T-helper 1 cell treated with Interleukin-12 subunit alpha and Interleukin-12 subunit beta and Interleukin-4 antibody, amounts not matched to agents 30 ng/mL and 1 ng/mL, for 36 hours (primary cell): Measurements from ENCODE around the gene SAE1. TPM values are rescaled to one million over a fixed set of nuclear protein-coding genes. Genes with fewer than 3 reads are reported as not detected.

Source experiments
- intact Hi-C: fragments of 100-400 bp; cut with micrococcal nuclease; formaldehyde crosslinking; loops from one replicate; pipeline ENCODE4 v1.15.1; 2024
- total RNA-seq: library from RNA; stranded (reverse); gene quantifications from 2 replicates; pipeline ENCODE4 v1.2.3, GENCODE V29; 2022

The SAE1 gene
- total RNA-seq, 1 donor from 2014 or later, result 116 TPM

- intact Hi-C loops, result loop anchor here (1.0 kb wide), 1 partner anchor 10 kb away; no protein-coding TSS in a partner anchor
Measured at GRCh38 chr19:47231215-47232054, 100.8 kb downstream of the SAE1 start.

- intact Hi-C loops, result no loop called here
Measured at GRCh38 chr19:47232422-47233211, 102.0 kb downstream of the SAE1 start.

GRCh38 chr19:47236072-47236675 lies 105.5 kb downstream of the SAE1 start:
- intact Hi-C loops, result no loop called here

- intact Hi-C loops, result no loop called here
Measured at GRCh38 chr19:47239152-47239551, 108.5 kb downstream of the SAE1 start.

GRCh38 chr19:47239610-47240296 lies 109.1 kb downstream of the SAE1 start:
- intact Hi-C loops, result loop anchor here (10.0 kb wide), 1 partner anchor 525 kb away; the partner anchor contains the start of gene PRKD2

- intact Hi-C loops, result loop anchor here (10.0 kb wide), 1 partner anchor 526 kb away; the partner anchor contains the start of gene PRKD2
Measured at GRCh38 chr19:47240556-47240955, 109.9 kb downstream of the SAE1 start.

GRCh38 chr19:47240996-47241918 lies 110.6 kb downstream of the SAE1 start:
- intact Hi-C loops, result loop anchor here (1.0 to 10.0 kb wide), 2 partner anchors 10 to 526 kb away; partner anchors contain the start of genes BBC3 and PRKD2

- intact Hi-C loops, result loop anchor here (1.0 to 10.0 kb wide), 2 partner anchors 11 to 527 kb away; partner anchors contain the start of genes BBC3 and PRKD2
Measured at GRCh38 chr19:47241919-47242577, 111.4 kb downstream of the SAE1 start.

- intact Hi-C loops, result loop anchor here (10.0 kb wide), 1 partner anchor 529 kb away; the partner anchor contains the start of gene PRKD2
Measured at GRCh38 chr19:47243364-47243775, 112.7 kb downstream of the SAE1 start.

- intact Hi-C loops, result loop anchor here (1.0 to 10.0 kb wide), 9 partner anchors 14 to 529 kb away; partner anchors contain the start of genes INAFM1 and PRKD2
Measured at GRCh38 chr19:47243776-47244547, 113.3 kb downstream of the SAE1 start.

- intact Hi-C loops, result loop anchor here (1.0 to 10.0 kb wide), 3 partner anchors 98 to 533 kb away; partner anchors contain the start of gene PRKD2
Measured at GRCh38 chr19:47247308-47247990, 116.8 kb downstream of the SAE1 start.

- intact Hi-C loops, result loop anchor here (10.0 kb wide), 1 partner anchor 1382 kb away; the partner anchor contains the start of gene DBP
Measured at GRCh38 chr19:47253016-47253415, 122.4 kb downstream of the SAE1 start.

GRCh38 chr19:47253467-47253881 lies 122.8 kb downstream of the SAE1 start:
- intact Hi-C loops, result loop anchor here (10.0 kb wide), 1 partner anchor 1381 kb away; the partner anchor contains the start of gene DBP

GRCh38 chr19:47253970-47254369 lies 123.3 kb downstream of the SAE1 start:
- intact Hi-C loops, result loop anchor here (10.0 kb wide), 1 partner anchor 1381 kb away; the partner anchor contains the start of gene DBP

GRCh38 chr19:47255879-47256692 lies 125.5 kb downstream of the SAE1 start, which contains the start of gene CCDC9:
CCDC9 (plus strand) TSS chr19:47256525; CDS start chr19:47258401, 1,876 bp downstream.
- intact Hi-C loops, result loop anchor here (1.0 to 10.0 kb wide), 5 partner anchors 30 to 1379 kb away; partner anchors contain the start of genes AP2S1, DBP, TMEM160 and ZC3H4
